Dermis microvascular lymphatic vessel endothelial cell (primary cell): ENCODE data around the gene SLC19A1. TPM values are rescaled to one million over a fixed set of nuclear protein-coding genes. Genes with fewer than 3 reads are reported as not detected.
"Not testable (repeated sequence)": the region's sequence is repeated elsewhere in the genome, so short reads cannot be mapped to it uniquely, and the experiment has no call there.

ENCODE experiments used
- DNase-seq, 2 donors: peaks; one replicate each; pipeline versions ENCODE4 v3.0.0 to v3.0.0-alpha.2; 2010; ENCODE audit warnings: low read depth in 2 of 2
- total RNA-seq: library from RNA; depleted of rRNA; stranded (reverse); fragments of >200 nt; gene quantifications from 2 replicates; pipeline ENCODE4 v1.2.1, GENCODE V29; 2014

The SLC19A1 gene
- total RNA-seq, 1 donor from 2014 or later: 4.9 TPM

GRCh38 chr21:45533361-45533845, 8.8 kb downstream of the SLC19A1 start:
- DNase-seq: no peak

GRCh38 chr21:45532826-45533360, 9.3 kb downstream of the SLC19A1 start:
- DNase-seq: no peak

GRCh38 chr21:45531393-45532215, 10.6 kb downstream of the SLC19A1 start:
- no peak for DNase-seq

GRCh38 chr21:45531114-45531392, 11.2 kb downstream of the SLC19A1 start:
- DNase-seq: not testable (repeated sequence)

- no peak for DNase-seq
These were observed 11.7 kb downstream of the SLC19A1 start for GRCh38 chr21:45530423-45531113.

- DNase-seq: no peak
These were observed 12.3 kb downstream of the SLC19A1 start for GRCh38 chr21:45529785-45530422.

GRCh38 chr21:45528981-45529784, 13.1 kb downstream of the SLC19A1 start:
- no peak for DNase-seq

- no peak for DNase-seq
These were observed 14.1 kb downstream of the SLC19A1 start for GRCh38 chr21:45528028-45528705.

GRCh38 chr21:45527151-45527999, 14.9 kb downstream of the SLC19A1 start:
- not testable (repeated sequence) for DNase-seq

GRCh38 chr21:45525910-45526306, 16.3 kb downstream of the SLC19A1 start:
- no peak for DNase-seq

- peak; percentile 12 to 15 for DNase-seq
These were observed 16.9 kb downstream of the SLC19A1 start for GRCh38 chr21:45525153-45525909.

- DNase-seq: no peak
These were observed 17.5 kb downstream of the SLC19A1 start for GRCh38 chr21:45524756-45525152.

GRCh38 chr21:45523411-45524101, 18.7 kb downstream of the SLC19A1 start:
- DNase-seq: no peak

- no peak for DNase-seq
These were observed 19.3 kb downstream of the SLC19A1 start for GRCh38 chr21:45522986-45523385.

GRCh38 chr21:45522381-45522780, 19.9 kb downstream of the SLC19A1 start:
- DNase-seq: no peak

GRCh38 chr21:45521241-45521640, 21.0 kb downstream of the SLC19A1 start:
- DNase-seq: no peak

- DNase-seq: no peak
These were observed 23.1 kb downstream of the SLC19A1 start for GRCh38 chr21:45519182-45519581.

GRCh38 chr21:45518742-45519141, 23.5 kb downstream of the SLC19A1 start:
- peak in 1 of 2 donors; percentile 27 for DNase-seq
